ENCODE data around the gene GREB1. TPM values are rescaled to one million over a fixed set of nuclear protein-coding genes. Genes with fewer than 3 reads are reported as not detected.

The GREB1 gene
- total and polyA plus RNA-seq, 2 of the 13 experiments (the other 11 are each of a cell fraction or from before 2014, with no cell fraction given) = 31.3 to 61.2 TPM

GRCh38 chr2:11505652-11506610 is 27.9 kb upstream of the GREB1 start (continued):
- TF ChIP-seq ZHX2 (IDR thresholded peaks at IDR 0.05; ENCODE audit: low read depth) = 0 out of 2 replicates have a peak, but pooled peaks have one; percentile 46
- TF ChIP-seq ZHX2 (CRISPR knock-in tag; IDR thresholded peaks at IDR 0.05; ENCODE audit: borderline replicate concordance) = no peak; the same call in 1 of the 2 replicates
- TF ChIP-seq THAP8 (CRISPR knock-in tag; IDR thresholded peaks at IDR 0.05; ENCODE audit: borderline replicate concordance) = no peak
- no peak; the same call in 1 of the 2 replicates for TF ChIP-seq PLSCR1 (CRISPR knock-in tag; IDR thresholded peaks at IDR 0.05; ENCODE audit: borderline replicate concordance)
- TF ChIP-seq NR1H2 (CRISPR knock-in tag; IDR thresholded peaks at IDR 0.05; ENCODE audit: borderline replicate concordance, low read depth) = no peak
- TF ChIP-seq TSC22D2 (CRISPR knock-in tag; IDR thresholded peaks at IDR 0.05; ENCODE audit: borderline replicate concordance) = no peak
- TF ChIP-seq ZNF687 (CRISPR knock-in tag; IDR thresholded peaks at IDR 0.05) = no peak; the same call in 1 of the 2 replicates
- no peak; the same call in 1 of the 2 replicates for TF ChIP-seq ZNF747 (CRISPR knock-in tag; IDR thresholded peaks at IDR 0.05; ENCODE audit: borderline replicate concordance)
- peak; percentile 26 for TF ChIP-seq KMT2B (CRISPR knock-in tag; IDR thresholded peaks at IDR 0.05)
- TF ChIP-seq CBX5 (CRISPR knock-in tag; IDR thresholded peaks at IDR 0.05; ENCODE audit: borderline replicate concordance) = peak; percentile 67; the same call in 1 of the 2 replicates
- TF ChIP-seq SMAD9 (CRISPR knock-in tag; IDR thresholded peaks at IDR 0.05) = no peak
- TF ChIP-seq CBX1 (IDR thresholded peaks at IDR 0.05; ENCODE audit: low read depth) = no peak

Measured in HepG2 (cell line).